Occipital lobe (tissue), 2 donors: Measurements from ENCODE around the gene WIPF2. TPM values are rescaled to one million over a fixed set of nuclear protein-coding genes. Genes with fewer than 3 reads are reported as not detected.
A peak's percentile ranks its signal among the peaks of the same experiment; 100 is the strongest.
"Not testable (repeated sequence)": the region's sequence is repeated elsewhere in the genome, so short reads cannot be mapped to it uniquely, and the experiment has no call there.

ENCODE experiments used
- DNase-seq: peaks from one replicate; lab custom pipeline; 2025; lab: John Stamatoyannopoulos, UW
- total RNA-seq: library from RNA; depleted of rRNA; stranded (reverse); fragments of >200 nt; gene quantifications from one replicate; pipeline ENCODE4 v1.2.3, GENCODE V29; 2014

WIPF2 gene
- total RNA-seq, 1 donor from 2014 or later = 8.0 TPM

DNA sequence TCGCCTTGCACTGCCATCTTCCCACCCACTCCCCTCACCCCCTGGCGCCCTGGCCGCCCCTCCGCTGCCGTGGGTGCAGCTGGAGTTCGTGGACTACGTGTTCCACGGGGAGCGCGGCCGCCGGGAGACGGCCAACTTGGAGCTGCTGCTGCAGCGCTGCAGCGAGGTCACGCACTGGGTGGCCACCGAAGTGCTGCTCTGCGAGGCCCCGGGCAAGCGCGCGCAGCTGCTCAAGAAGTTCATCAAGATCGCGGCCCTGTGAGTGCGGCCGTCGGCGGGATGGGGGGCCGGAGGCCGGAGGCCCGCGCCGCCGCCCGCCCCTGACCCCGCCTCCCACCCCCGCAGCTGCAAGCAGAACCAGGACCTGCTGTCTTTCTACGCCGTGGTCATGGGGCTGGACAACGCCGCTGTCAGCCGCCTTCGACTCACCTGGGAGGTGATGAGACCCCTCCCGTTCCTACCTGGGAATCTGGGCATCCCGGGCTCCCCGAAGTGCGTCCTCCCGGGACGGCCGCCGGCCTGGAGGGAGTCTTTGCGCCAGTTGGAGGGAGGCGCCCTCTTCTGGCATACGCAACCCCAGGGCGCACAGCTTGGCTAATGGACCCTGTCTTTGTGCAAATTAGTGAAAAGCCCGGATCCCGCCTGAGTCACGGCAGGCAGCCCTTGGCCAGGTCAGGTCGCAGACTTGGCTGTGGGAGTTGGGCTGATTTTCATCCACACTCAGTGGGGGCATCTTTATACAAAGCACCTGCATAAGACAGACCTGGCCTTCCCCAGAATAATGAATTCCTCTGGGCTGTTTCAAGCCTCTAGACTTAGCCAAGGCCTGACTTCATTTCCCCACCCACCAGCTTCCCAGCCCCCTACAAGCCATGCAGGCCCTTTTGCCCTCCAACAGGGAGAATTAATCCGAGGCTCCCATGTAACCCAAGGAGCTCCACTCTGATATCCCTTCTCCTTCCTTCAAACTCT, 27.6 kb upstream of the WIPF2 start:
- DNase-seq = peak; percentile 59

DNA sequence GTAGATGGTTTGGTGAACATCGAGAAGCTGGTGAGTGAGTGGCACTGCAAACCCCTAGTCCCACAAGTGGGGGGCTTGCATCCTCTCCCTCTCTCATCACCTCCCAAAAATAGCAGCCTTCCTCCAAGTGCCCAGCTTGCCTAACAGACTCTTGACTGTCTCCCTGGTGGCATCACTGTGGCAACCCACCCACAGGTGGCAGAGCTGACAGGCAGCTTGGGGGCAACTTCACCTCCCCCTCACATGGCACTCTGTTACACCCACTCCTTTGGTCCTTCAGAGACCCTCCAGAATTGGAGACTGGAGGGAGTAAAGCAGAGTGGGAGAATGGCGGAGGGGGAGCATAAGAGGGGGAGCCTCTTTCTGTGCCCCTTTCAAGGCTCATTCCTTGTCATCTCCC, 26.1 kb upstream of the WIPF2 start:
- no peak for DNase-seq

DNA sequence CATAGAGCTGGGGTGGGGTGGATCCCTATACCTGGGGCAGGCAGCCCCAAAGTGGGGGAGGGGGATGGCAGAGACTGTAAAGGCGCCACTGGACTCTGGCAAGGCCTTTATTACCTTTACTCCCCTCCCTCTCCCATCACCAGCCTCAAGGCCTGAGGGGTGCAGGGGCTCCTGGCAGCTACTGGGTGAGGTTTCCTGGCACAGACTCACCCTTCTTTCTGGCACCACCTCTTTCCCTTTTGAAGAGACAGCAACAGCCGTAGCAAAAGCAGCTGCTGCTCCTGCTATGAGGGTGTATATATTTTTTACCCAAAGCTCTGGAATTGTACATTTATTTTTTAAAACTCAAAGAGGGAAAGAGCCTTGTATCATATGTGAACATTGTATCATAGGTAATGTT, 24.3 kb upstream of the WIPF2 start:
- no peak for DNase-seq

DNA sequence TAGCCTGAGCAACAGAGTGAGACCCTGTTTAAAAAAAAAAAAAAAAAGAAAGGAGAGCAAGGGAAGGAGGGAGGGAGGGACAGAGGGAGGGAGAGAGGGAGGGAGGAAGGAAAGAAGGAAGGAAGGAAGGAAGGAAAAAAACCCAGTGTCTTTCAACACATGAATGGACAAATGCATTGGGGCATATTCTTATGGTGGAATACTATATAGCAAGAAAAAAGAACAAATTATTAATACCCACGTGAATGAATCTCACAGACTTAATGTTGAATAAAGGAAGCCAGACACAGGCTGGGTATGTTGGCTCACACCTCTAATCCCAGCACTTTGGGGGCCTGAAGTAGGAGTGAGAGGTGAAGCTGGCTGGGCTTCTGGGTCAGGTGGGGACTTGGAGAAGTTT, 21.6 kb upstream of the WIPF2 start:
- DNase-seq = no peak

DNA sequence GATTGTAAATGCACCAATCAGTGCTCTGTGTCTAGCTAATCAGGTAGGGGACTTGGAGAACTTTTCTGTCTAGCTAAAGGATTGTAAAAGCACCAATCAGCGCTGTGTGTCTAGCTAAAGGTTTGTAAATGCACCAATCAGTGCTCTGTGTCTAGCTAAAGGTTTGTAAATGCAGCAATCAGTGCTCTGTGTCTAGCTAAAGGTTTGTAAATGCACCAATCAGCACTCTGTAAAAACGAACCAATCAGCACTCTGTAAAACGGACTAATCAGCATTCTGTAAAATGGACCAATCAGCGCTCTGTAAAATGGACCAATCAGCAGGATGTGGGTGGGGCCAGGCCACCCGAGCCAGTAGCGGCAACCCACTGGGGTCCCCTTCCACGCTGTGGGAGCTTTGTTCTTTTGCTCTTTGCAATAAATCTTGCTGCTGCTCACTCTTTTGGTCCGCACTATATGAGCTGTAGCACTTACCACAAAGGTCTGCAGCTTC, 21.1 kb upstream of the WIPF2 start:
- not testable (repeated sequence) for DNase-seq

DNA sequence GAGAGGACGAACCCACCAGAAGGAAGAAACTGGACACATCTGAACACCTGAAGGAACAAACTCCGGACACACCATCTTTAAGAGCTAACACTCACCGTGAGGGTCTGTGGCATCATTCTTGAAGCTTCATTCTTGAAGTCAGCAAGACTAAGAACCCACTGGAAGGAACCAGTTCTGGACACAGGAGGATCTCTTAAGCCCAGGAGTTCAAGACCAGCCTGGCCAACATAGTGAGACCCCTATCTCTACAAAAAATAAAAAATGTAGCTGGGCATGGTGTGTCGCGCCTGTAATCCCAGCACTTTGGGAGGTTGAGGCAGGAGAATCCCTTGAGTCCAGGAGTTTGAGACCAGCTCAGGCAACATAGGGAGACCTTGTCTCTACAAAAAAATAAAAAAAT, 20.5 kb upstream of the WIPF2 start:
- DNase-seq = no peak

DNA sequence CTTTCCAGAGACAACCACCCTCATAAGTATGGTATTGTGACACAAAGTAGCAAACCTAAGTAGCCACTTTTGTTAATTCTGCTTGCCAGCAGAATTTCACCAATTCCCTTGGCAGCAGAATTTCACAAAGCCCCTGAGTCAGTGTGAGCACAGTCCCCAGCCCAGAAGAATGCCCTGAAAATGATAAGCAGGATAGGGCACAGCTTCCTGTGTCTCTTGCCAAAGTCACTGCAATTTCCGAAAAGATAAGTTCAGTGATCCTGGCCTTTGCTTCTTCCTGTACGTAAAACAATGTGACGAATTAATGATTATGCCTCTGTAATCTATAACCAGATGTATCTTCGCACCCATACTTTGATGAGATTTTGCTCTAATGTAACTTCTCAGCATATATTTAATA, 16.0 kb upstream of the WIPF2 start:
- no peak for DNase-seq

DNA sequence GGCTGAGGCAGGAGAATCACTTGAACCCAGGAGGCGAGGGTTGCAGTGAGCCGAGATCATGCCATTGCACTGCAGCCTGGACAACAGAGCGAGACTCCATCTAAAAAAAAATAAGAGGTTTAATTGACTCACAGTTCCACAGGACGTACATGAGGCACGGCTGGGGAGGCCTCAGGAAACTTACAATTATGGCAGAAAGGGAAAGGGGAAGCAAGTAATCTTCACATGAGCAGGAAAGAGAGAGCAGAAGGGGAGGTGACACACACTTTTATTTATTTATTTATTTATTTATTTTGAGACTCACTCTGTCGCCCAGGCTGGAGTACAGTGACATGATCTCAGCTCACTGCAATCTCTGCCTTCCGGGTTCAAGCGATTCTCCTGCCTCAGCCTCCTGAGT, 12.9 kb upstream of the WIPF2 start:
- not testable (repeated sequence) for DNase-seq

DNA sequence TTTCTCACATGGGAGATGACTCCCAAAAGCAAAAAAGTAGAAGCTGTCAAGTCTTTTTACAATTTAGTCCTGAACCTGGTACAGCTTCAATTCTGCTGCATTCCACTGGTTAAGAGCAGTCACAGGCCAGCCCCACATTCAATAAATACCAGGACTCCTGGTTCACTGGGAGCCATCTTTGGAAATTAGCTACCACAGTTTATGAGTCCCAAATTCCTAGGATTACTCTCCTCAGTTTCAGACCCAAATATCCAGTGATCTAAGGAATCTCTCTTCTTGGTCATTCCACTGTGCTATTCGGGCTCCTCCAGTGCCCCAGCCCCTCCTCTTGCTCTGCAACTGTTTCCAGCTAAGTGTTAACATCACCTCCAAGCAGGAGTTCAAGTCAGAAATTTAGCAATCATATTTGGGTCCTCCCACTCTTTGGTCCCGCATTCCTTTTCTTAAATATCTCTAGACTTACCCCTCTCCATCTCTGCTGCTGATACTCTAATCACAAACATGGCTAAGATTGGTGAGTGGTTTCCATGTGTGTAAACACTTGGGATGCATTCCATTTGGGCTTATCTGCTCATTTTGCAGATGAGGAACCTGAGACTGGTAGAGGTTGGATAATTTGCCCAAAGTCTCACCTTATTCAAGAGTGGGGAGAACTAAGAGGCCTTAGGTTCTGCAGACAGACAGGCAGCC, 9.6 kb upstream of the WIPF2 start:
- DNase-seq = no peak

DNA sequence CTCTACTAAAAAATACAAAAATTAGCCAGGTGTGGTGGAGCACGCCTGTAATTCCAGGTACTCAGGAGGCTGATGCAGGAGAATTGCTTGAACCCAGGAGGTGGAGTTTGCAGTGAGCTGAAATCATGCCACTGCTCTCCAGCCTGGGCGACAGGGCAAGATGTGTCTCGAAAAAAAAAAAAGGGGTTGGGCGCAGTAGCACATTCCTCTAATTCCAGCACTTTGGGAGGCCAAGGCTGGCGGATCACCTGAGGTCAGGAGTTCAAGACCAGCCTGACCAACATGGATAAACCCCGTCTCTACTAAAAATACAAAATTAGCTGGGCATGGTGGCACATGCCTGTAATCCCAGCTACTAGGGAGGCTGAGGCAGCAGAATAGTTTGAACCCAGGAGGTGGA, 5.2 kb upstream of the WIPF2 start:
- not testable (repeated sequence) for DNase-seq

DNA sequence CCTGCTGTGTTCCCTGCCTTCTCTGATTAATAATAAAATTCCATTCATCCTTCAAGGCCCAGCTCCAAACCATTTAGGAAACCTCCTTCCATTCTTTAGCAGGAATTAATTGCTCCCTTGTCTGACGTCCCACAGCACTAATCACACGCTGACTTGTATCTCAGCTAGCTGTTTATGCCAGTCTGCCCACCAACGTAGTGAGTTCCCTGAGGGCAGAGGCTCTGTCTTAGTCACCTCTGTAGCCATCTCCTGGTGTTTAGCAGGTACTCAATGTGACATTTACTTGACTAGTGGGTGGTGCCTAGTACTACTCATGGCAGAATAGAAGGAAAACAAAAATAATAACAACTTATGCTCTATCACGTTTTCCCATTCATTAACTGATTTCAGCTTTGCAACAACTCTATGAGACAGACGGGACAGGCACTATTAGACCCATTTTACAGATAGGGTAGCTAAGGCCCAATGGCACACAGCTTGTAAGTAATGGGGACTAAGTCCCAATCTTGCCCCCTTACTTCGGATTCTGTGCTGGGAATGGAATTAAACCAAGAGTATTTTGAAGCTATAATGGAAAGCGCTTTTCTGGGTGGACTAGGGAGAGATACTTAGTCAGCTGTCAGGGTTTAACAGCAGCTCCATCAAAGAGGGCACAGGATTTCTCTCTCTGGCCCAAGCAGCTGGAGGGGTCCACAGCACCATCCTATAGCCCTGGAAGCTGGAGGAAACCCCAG, 931 bp upstream of the WIPF2 start:
- DNase-seq = no peak

DNA sequence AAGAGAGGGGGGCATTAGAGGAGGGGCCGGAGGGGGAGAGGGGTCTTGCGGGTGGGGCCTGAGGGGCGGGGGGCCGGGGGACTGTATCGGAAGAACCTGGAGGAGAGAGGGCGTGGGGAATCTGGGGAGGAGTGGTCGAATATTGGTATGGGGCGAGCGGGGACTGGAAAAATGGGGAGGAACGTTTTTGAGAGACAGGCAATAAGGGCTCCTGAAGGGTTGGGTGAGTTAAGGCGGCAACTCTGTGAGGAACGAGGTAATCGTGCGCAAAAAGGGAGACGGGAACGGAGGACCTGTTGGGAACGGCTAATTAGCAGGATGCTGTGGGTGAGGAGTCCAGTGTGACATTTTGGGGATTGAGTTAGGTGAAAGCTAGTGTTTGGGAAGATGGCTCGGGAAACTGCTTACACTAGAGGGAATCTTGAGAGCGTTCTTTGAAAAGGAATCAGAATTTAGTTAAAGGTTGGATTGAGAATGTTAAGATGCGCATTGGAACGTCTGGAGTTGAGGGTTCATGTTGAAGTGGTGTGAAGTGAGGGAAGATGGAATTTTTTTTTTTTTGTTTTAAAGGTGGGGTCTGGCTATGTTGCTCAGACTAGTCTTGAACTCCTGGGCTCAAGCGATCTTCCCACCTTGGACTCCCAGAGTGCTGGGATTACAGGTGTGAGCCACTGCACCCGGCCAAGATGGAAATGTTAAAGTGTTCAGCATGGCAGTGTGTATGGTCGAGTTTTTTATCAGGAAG, 662 bp downstream of the WIPF2 start:
- peak; percentile 31 for DNase-seq

DNA sequence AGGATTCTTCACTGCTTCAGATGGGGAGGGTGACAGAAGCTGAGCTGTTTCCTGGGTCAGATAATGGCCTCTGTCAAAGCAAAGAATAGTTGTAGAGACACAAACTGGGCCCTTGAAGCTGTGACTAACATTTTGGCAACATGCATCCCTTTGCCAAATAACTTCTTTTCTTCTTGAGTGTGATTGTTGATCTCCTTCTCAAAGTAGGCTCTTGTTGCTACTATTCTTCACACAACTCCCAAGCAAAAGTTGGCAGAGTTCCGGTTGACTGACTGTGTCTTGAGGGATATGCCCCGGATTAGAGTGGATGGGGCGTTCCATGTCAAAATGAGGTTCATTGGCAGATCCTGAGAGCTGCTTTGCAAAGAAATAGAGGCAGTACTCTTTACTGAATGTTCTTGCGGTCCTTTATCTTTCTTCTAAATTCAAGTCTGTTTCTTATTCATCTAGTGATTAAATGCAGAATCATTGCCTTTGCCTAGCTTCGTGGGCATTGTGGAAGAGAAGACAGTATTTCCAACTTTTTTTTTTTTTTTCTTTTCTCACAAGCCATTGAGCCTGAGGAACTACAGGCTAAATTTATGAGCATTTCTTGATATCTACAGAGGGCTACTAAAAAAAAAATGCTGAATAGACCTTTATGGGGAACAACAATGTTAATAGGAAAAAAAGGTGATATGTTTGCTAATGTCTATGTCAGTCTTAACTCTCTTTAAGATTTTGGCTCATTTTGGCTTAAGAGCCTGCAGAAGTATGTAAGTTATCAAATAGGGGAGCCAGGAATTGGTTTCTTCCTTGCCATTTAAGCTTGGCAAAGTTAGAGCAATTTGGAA, 5.8 kb downstream of the WIPF2 start:
- DNase-seq = no peak

DNA sequence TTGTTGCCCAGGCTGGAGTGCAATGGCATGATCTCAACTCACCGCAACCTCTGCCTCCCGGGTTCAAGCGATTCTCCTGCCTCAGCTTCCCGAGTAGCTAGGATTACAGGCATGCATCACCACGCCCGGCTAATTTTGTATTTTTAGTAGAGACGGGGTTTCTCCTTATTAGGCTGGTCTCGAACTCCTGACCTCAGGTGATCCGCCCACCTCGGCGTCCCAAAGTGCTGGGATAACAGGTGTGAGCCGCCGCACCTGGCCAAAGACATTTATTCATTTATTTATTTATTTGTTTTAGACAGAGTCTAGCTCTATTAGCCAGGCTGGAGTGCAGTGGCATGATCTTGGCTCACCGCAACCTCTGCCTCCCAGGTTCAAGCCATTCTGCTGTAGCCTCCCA, 10.0 kb downstream of the WIPF2 start:
- not testable (repeated sequence) for DNase-seq

DNA sequence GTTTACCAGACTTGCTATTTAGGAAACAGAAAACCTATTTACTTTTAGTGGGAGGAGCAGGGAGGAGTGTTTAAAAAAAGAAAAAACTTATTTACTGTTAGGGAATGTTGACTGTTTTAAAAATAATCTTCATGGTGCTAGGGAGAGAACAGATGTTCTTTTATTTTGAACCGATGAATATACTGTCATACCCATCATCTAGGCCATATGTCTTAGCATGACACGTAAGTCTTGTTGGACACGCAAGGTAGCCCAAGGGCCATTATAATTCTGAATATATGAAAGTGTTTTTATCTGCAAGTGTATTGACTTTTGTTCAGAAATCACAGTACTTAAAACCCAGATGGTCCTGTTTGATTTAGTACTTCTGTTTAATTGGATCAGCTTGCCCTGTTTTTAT, 11.6 kb downstream of the WIPF2 start:
- DNase-seq = no peak

DNA sequence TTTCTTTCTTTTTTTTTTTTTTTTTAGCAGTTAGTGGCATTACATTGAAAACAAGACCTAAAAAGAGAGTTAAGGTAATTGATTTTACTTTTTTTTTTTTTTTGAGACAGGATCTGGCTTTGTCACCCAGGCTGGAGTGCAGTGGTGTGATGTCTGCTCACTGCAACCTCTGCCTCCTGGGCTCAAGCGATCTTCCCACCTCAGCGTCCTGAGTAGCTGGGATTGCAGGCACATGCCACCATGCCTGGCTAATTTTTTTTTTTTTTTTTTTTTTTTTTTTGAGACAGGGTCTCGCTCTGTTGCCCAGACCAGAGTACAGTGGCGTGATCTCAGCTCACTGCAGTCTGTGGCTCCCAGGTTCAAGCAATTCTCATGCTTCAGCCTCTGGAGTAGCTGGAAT, 12.8 kb downstream of the WIPF2 start:
- DNase-seq = not testable (repeated sequence)

DNA sequence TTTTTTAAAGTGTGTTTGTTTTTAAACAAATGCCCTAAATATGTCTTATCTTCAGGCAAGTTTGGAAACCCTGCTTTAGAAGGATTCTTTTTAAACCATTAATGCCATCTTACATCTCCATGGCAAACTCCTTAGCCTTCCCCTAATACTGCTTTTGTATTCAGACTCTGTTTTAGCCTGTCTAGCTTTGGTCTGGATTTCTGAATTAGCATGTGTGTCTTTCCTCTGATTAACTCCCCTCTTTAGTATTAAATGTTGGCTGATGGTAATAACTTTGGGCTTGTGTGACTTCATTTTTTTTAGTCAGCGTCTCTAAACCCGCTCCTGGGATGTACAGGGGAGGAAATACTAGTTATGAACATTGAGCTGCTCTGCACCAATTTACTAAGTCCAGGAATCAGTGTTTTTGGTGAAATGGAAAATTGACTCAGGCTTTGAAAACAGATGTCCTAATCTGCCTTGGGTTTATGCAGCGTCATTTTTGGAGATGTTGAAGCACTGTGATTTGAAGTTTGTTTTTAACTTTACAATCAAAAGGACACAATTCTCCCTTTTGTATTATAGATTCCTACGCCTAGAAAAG, 22.2 kb downstream of the WIPF2 start:
- DNase-seq = no peak

DNA sequence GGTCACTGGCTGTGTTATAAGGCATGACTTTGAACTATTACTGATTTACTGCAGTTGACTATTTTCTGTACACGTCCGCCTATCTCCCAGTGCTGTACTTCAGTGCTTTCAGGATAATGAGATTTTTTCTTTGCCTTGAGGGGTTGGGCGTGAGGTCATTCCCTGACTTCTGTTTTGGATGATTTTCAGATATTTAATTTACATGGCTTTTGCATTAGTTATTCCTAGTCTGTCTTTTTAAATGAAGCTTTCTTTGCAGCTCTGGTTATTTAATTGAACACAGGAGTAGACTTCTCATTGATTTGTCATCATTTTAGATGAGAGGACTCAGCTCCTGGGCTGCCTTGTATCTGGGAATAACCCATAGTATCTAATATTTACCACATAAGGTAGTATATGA, 23.7 kb downstream of the WIPF2 start:
- no peak for DNase-seq

DNA sequence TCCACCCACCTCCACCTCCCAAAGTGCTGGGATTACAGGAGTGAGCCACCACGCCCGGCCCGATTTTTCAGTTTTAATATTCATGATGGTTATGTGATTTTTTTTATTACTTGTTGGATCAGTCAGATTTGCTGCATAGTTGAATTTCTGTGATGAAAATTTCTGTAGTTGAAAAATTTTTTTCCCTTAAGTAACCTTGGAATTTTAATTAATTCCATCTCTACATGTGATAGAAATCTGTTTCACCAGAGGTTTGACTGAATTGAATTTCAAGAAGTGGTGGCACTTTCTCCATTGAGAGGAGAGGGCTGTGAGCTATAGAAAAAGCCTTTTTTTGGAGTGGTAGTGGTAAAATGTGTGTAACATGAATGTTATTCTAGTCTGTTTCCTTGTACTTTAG, 24.7 kb downstream of the WIPF2 start:
- no peak for DNase-seq

DNA sequence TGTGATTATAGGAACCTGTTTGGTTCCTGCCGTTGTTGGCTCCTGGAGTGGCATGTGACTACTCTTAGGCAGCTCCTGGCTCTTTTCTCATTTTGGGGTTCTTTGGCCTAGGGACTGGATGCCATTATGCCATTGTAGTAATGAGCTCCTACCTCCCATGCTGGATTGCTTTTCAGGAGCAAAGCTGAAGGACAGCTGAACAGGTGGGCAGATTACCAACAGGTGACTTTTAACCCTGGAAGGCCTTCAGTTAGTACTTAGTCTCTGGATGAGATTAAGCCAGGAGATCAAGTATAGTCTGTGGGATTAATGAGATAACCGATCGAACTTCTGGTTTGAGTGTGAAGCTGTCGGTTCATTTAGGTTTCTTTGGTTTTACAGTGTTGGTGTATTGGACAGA, 25.2 kb downstream of the WIPF2 start:
- DNase-seq = no peak
